GM11168 (cell line): ENCODE measurements around the gene PRPS1.
"Not testable (repeated sequence)": the region's sequence is repeated elsewhere in the genome, so short reads cannot be mapped to it uniquely, and the experiment has no call there.

ENCODE experiments used
- in situ Hi-C: fragments of 300-500 bp; cut with MboI; formaldehyde crosslinking; loops from one replicate; pipeline ENCODE4 v1.12.0; 2022; ENCODE audit warnings: low sequenced_read_pairs; ENCODE audit not compliant: unreplicated experiment

The PRPS1 gene

GRCh38 chrX:107671256-107671655, 42.9 kb downstream of the PRPS1 start:
- in situ Hi-C loops, result not testable (repeated sequence)

- in situ Hi-C loops, result no loop called here
Observed at GRCh38 chrX:107672955-107673378, 44.7 kb downstream of the PRPS1 start.

- in situ Hi-C loops, result no loop called here
Observed at GRCh38 chrX:107673431-107673830, 45.1 kb downstream of the PRPS1 start.

GRCh38 chrX:107673933-107674479, 45.7 kb downstream of the PRPS1 start:
- in situ Hi-C loops, result no loop called here

- in situ Hi-C loops, result loop anchor here (5.0 kb wide), 1 partner anchor 38 kb away; no protein-coding TSS in a partner anchor
Observed at GRCh38 chrX:107674480-107675364, 46.4 kb downstream of the PRPS1 start.

- in situ Hi-C loops, result loop anchor here (5.0 kb wide), 1 partner anchor 37 kb away; no protein-coding TSS in a partner anchor
Observed at GRCh38 chrX:107675365-107675654, 47.0 kb downstream of the PRPS1 start.

- in situ Hi-C loops, result loop anchor here (5.0 kb wide), 1 partner anchor 36 kb away; no protein-coding TSS in a partner anchor
Observed at GRCh38 chrX:107675823-107676555, 47.7 kb downstream of the PRPS1 start.

- in situ Hi-C loops, result loop anchor here (5.0 kb wide), 1 partner anchor 36 kb away; no protein-coding TSS in a partner anchor
Observed at GRCh38 chrX:107676559-107677378, 48.5 kb downstream of the PRPS1 start.

GRCh38 chrX:107677501-107677901, 49.2 kb downstream of the PRPS1 start:
- in situ Hi-C loops, result loop anchor here (5.0 kb wide), 1 partner anchor 35 kb away; no protein-coding TSS in a partner anchor

GRCh38 chrX:107677909-107678308, 49.6 kb downstream of the PRPS1 start:
- in situ Hi-C loops, result loop anchor here (5.0 kb wide), 1 partner anchor 34 kb away; no protein-coding TSS in a partner anchor

GRCh38 chrX:107678957-107679740, 50.8 kb downstream of the PRPS1 start:
- in situ Hi-C loops, result loop anchor here (5.0 kb wide), 1 partner anchor 33 kb away; no protein-coding TSS in a partner anchor

GRCh38 chrX:107682256-107682655, 53.9 kb downstream of the PRPS1 start:
- in situ Hi-C loops, result no loop called here

GRCh38 chrX:107683124-107683895, 55.0 kb downstream of the PRPS1 start:
- in situ Hi-C loops, result no loop called here

GRCh38 chrX:107683931-107684330, 55.6 kb downstream of the PRPS1 start:
- in situ Hi-C loops, result no loop called here

GRCh38 chrX:107684956-107685385, 56.7 kb downstream of the PRPS1 start:
- in situ Hi-C loops, result no loop called here

- in situ Hi-C loops, result not testable (repeated sequence)
Observed at GRCh38 chrX:107685586-107685985, 57.3 kb downstream of the PRPS1 start.

GRCh38 chrX:107686026-107686425, 57.7 kb downstream of the PRPS1 start:
- in situ Hi-C loops, result no loop called here

- in situ Hi-C loops, result no loop called here
Observed at GRCh38 chrX:107686792-107687191, 58.5 kb downstream of the PRPS1 start.
